Measurements from ENCODE around the gene DKC1. TPM values are rescaled to one million over a fixed set of nuclear protein-coding genes. Genes with fewer than 3 reads are reported as not detected.
A peak's percentile ranks its signal among the peaks of the same experiment; 100 is the strongest.

The DKC1 gene
- total and polyA plus RNA-seq, 8 donors = 22.3 to 70.6 (median 62.6) TPM

DNA sequence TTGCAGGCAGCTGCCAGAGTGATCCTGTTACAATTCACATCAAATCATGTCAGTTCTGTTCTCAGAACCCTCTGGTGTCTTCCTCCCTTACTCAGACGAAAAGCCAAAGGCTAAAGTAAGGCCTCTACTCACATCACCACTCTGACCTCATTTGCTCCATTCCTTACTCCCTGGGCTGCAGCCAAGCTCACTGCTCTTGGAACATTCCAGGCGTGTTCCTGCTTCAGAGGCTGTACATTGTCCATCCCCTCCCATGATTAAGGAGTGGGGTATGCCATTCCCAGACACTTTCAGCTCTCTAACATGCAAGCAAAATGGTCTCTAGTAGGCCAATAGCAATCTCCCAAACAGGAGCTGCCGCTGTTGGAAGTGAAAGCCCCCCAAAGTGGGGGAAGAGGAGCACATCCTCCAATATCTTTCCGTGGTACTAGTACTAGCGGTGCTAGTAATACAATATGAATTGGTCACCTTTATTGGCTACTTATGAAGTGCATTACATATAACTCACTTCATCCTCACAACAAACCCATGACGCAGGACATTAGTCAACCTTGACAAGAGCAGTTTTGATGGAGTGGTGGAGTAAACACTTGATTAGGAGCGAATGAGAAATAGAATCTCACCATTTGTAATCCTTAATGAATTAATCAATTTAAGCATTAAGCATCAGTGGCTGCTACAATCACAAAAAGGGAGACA, 26.8 kb upstream of the DKC1 start:
- H3K36me3 ChIP-seq = no peaks in the 10 kb centered on the region
- no peak overlapping the region for H3K4me3 ChIP-seq
- H3K9me3 ChIP-seq = no peaks in the 10 kb centered on the region
- peak; percentile 61 for ATAC-seq
- peaks cover 30 to 91% of the 10 kb centered on the region in 2 donors for H3K4me1 ChIP-seq
- H3K27me3 ChIP-seq = no peaks in the 10 kb centered on the region
- peak in 1 of 4 donors; percentile 53 for DNase-seq
- TF ChIP-seq, protein P1, sequence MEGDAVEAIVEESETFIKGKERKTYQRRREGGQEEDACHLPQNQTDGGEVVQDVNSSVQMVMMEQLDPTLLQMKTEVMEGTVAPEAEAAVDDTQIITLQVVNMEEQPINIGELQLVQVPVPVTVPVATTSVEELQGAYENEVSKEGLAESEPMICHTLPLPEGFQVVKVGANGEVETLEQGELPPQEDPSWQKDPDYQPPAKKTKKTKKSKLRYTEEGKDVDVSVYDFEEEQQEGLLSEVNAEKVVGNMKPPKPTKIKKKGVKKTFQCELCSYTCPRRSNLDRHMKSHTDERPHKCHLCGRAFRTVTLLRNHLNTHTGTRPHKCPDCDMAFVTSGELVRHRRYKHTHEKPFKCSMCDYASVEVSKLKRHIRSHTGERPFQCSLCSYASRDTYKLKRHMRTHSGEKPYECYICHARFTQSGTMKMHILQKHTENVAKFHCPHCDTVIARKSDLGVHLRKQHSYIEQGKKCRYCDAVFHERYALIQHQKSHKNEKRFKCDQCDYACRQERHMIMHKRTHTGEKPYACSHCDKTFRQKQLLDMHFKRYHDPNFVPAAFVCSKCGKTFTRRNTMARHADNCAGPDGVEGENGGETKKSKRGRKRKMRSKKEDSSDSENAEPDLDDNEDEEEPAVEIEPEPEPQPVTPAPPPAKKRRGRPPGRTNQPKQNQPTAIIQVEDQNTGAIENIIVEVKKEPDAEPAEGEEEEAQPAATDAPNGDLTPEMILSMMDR (IDR thresholded peaks at IDR 0.05) = no peak
- peak overlapping the region; percentile 78 to 89 for H3K27ac ChIP-seq
- intact Hi-C loops (cut with DNase I) = no loop called here

DNA sequence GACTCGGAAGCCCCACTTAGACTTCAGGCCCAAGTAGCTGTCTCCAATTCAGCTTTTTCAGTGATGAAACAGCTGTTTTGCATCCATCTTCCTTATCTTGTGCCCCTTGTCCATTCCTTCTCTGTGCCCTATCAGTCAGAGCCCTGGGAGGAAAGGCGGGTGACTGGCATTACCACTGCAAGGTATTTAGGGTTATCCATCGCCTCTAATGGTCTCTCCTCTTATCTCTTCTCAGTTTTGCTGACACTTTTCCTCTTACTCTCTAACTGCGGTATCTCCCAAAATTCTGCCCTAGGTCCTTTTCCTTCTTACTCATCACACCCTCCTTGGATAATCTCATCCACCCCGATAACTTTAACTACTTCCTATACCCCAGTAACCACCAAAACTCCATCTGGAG, 25.5 kb upstream of the DKC1 start:
- H3K27ac ChIP-seq = peak overlapping the region in 1 of 2 donors; percentile 89
- no peaks in the 10 kb centered on the region for H3K36me3 ChIP-seq
- no peak overlapping the region for H3K4me3 ChIP-seq
- TF ChIP-seq, protein P1 (IDR thresholded peaks at IDR 0.05) = no peak
- DNase-seq (no peak), ATAC-seq (no peak)
- H3K27me3 ChIP-seq = no peaks in the 10 kb centered on the region
- peaks cover 28 to 78% of the 10 kb centered on the region in 2 donors for H3K4me1 ChIP-seq
- no peaks in the 10 kb centered on the region for H3K9me3 ChIP-seq
- intact Hi-C loops (cut with DNase I) = no loop called here

DNA sequence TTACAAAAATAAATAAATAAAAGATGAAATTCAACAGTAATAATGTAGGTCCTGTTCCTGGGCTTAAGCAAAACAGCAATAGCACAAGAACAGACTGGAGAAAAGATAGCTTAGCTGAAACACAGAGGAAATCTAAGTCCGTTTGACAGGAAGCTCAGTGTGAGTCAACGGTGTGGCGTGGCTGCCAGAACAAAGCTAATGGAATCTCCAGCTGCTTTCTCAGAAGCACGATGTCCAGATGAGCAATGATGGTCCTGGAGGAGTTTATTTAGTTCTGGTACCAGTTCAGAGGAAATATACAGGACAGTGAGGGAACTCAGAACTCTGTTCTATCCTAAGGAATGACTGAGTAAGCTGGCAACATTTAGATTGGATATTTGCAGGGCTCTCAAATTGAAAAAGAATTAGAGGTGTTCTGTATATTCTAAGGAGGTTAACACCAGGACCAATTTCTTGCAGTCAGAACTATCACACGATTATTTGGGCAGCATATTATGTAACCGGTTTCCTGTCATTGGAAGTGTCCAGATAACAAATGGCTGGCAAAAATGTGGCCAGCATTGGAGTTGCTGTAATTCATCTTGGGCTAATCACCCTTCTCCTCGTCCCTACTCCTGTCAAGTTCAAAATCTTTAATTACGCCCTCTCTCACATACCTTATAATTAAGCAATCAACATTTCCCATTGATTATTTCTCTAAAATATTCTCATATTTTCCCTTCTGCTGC, 24.5 kb upstream of the DKC1 start:
- TF ChIP-seq, protein P1 (IDR thresholded peaks at IDR 0.05) = no peak

DNA sequence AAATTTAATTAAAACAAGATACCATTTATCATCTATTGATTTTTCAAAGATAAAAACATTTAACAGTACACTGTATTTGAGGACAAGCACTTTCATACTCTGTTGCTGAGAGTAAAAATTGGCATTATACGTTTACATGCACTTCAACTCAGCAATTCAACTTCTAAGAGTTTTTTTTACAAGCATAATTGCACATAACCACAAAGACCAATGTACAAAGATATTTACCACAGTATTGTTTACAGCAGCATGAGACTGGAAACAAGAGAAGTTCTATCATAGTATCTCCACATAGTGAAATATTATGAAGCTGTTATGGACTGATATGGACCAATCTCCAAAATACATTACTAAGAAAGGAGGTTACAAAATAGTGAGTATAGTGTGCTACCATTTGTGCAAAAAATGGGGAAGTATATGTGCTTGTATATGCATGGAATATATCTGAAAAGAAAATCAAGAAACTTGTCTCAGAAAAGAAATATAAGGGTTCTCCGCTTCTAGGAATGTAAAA, 22.7 kb upstream of the DKC1 start:
- intact Hi-C loops (cut with DNase I) = no loop called here
- DNase-seq (no peak), ATAC-seq (no peak)
- Histone ChIP-seq H3K27ac (no peak overlapping the region), H3K4me1 (peaks cover 11 to 49% of the 10 kb centered on the region in 2 donors), H3K36me3 (no peaks in the 10 kb centered on the region), H3K4me3 (no peak overlapping the region), H3K27me3 (no peaks in the 10 kb centered on the region), H3K9me3 (no peaks in the 10 kb centered on the region)
- TF ChIP-seq, protein P1 (IDR thresholded peaks at IDR 0.05) = no peak

More for the DNA sequence above, 24.5 kb upstream of the DKC1 start:
- Histone ChIP-seq H3K4me3 (no peak overlapping the region), H3K36me3 (no peaks in the 10 kb centered on the region), H3K27ac (peak overlapping the region; percentile 50 to 89), H3K27me3 (no peaks in the 10 kb centered on the region), H3K9me3 (no peaks in the 10 kb centered on the region), H3K4me1 (peaks cover 21 to 67% of the 10 kb centered on the region in 2 donors)
- intact Hi-C loops (cut with DNase I) = no loop called here
- ATAC-seq (peak; percentile 15), DNase-seq (peak in 1 of 4 donors; percentile 62)

DNA sequence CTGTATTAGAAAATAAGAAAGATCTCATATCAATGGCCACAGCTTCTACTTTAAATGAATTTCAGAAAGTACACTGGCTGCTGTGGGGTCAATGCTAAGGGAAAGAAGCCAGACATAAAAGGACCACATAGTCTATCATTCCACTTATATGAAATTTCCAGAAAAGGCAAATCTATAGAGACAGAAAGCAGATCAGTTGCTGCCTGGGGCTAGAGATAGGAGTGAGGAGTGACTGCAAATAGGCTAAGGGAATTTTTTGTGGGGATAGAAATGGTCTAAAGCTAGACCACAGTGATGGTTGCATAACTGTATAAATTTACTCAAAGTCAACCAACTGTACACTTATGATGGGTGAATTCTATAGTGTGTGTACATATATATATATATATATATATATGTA, 20.1 kb upstream of the DKC1 start:
- Histone ChIP-seq H3K27ac (no peak overlapping the region), H3K9me3 (no peaks in the 10 kb centered on the region), H3K36me3 (no peaks in the 10 kb centered on the region), H3K4me3 (no peak overlapping the region), H3K4me1 (peaks cover 0 to 23% of the 10 kb centered on the region in 2 donors), H3K27me3 (peaks cover 0 to 5% of the 10 kb centered on the region in 2 donors)
- TF ChIP-seq, protein P1 (IDR thresholded peaks at IDR 0.05) = no peak
- no peak for ATAC-seq
- DNase-seq = no peak
- intact Hi-C loops (cut with DNase I) = no loop called here
